Endothelial cell of umbilical vein (primary cell): ENCODE data around the gene BLOC1S3.

ENCODE experiments used
- CTCF ChIP-seq, 2 donors: IDR thresholded peaks; 1 replicate in 1 of 2; 2 replicates in 1 of 2; pipeline ENCODE4 v1.5.1; 2011; ENCODE audit warnings: low read length in 2 of 2, mild to moderate bottlenecking in 2 of 2, moderate library complexity in 2 of 2, control low read depth in 1 of 2, inconsistent platforms in 1 of 2, low read depth in 1 of 2; ENCODE audit not compliant: insufficient read depth in 1 of 2; ENCODE audit errors: extremely low read depth in 1 of 2
- EZH2 ChIP-seq: IDR thresholded peaks from 2 replicates; pipeline ENCODE4 v1.6.1; 2012; ENCODE audit warnings: borderline replicate concordance, low read depth, mild to moderate bottlenecking, moderate library complexity, low read length, inconsistent platforms; ENCODE audit not compliant: severe bottlenecking
- JUN ChIP-seq: IDR thresholded peaks from 2 replicates; pipeline ENCODE4 v1.6.1; 2011; ENCODE audit warnings: borderline replicate concordance, low read depth; ENCODE audit not compliant: insufficient read length, insufficient read depth
- MAX ChIP-seq: IDR thresholded peaks from 2 replicates; pipeline ENCODE4 v1.6.1; 2011; ENCODE audit not compliant: insufficient read depth, insufficient read length
- POLR2A ChIP-seq: IDR thresholded peaks from 2 replicates; pipeline ENCODE4 v1.6.1; 2012; ENCODE audit warnings: low read depth, mild to moderate bottlenecking, control low read depth, low read length
- POLR2AphosphoS5 ChIP-seq: IDR thresholded peaks from 2 replicates; pipeline ENCODE4 v1.6.1; 2012; ENCODE audit warnings: low read depth, mild to moderate bottlenecking, control low read depth, low read length, moderate library complexity; ENCODE audit not compliant: insufficient read depth

- TF ChIP-seq POLR2A: no peak
- TF ChIP-seq CTCF (IDR thresholded peaks at IDR 0.05; ENCODE audit: extremely low read depth in 1 of 2, insufficient read depth in 1 of 2, low read depth in 1 of 2, low read length in 2 of 2): no peak
- no peak for TF ChIP-seq MAX
- no peak for TF ChIP-seq EZH2
- no peak for TF ChIP-seq POLR2AphosphoS5
- TF ChIP-seq JUN: no peak
Measured at GRCh38 chr19:45133661-45134060, 44.9 kb upstream of the BLOC1S3 start.
